ENCODE measurements around the gene SENP2. TPM values are rescaled to one million over a fixed set of nuclear protein-coding genes. Genes with fewer than 3 reads are reported as not detected.
"Not testable (repeated sequence)": the region's sequence is repeated elsewhere in the genome, so short reads cannot be mapped to it uniquely, and the experiment has no call there.

SENP2 gene
- total RNA-seq, 2 experiments from 2014 or later = 29.7 to 31.2 TPM

- Mint-ChIP-seq H3K27ac (no peak overlapping the region), H3K4me1 (no peaks in the 10 kb centered on the region), H3K36me3 (ENCODE audit: low read depth) (no peaks in the 10 kb centered on the region), H3K27me3 (peaks cover 3% of the 10 kb centered on the region), H3K9me3 (no peaks in the 10 kb centered on the region), H3K4me3 (no peak overlapping the region)
- ChIA-PET CTCF (no interaction called here), POLR2A (no interaction called here)
- DNase-seq = no peak
Measured at GRCh38 chr3:185640308-185640707, 54.2 kb downstream of the SENP2 start.

DNA sequence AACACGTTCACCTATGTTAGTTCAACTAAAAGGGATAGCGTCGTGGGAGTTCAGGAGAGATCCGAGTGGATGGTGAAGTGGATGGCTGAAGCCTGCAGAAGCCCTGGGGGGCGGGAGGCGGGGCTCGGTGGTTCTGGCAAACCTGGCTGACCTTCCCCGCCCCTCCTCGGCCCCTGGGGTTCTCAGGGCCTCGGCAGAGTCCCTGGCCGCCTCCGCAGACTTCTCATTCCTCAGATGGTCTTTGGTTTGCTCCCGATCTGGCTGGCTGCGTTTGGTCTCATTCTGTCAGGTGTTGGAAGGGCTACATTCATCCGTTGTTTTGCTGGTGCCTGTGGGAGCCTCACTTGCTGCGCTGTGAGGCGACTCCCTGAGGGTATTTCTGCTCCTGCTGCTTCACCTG is 59.1 kb downstream of the SENP2 start:
- H3K27ac Mint-ChIP-seq; H3K4me3 Mint-ChIP-seq; H3K4me1 Mint-ChIP-seq; H3K9me3 Mint-ChIP-seq; CTCF ChIA-PET; DNase-seq; H3K36me3 Mint-ChIP-seq (ENCODE audit: low read depth); POLR2A ChIA-PET: not testable (repeated sequence)
- peaks cover 10% of the 10 kb centered on the region for H3K27me3 Mint-ChIP-seq

DNA sequence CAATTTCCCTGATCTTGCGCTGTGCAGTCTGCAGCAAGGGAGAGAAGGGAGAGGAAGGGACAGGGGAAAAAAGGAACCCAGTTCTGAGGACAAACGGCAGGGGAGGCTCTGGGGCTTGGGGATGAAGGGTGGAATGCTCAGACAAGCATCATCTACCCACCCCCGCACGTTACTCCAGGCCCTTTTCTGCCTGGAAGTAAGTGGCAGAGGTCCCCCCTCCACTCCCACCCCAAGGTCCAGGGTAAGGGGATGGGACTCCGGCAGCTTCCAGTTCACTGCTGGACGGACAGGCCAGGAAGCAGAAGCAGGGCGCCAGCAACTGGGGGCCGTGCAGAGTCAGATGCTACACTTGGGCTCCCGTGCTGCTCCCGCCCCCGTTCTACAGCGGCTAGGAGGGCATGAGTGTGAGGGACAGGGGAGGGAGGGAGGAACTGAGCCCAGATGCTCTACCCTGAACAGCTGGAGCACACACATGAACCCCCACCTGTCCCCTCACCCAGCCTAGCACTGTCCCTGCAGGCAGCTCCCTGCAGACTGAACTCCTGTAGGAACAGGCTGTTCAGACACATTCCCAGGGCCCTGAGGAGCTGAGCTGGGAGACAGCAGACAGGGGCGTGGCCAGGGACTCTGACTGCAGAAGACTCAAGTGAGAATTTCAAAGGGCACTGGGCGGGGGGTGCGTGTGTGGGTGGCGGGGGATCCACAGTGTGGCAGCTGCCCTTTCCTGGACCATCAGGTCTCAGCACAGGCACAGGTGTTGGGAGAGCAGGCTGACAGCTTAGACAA is 59.7 kb downstream of the SENP2 start:
- no peaks in the 10 kb centered on the region for H3K36me3 Mint-ChIP-seq (ENCODE audit: low read depth)
- peaks cover 10% of the 10 kb centered on the region for H3K27me3 Mint-ChIP-seq
- H3K4me1 Mint-ChIP-seq = no peaks in the 10 kb centered on the region
- H3K4me3 Mint-ChIP-seq = no peak overlapping the region
- POLR2A ChIA-PET = no interaction called here
- no peak for DNase-seq
- no peaks in the 10 kb centered on the region for H3K9me3 Mint-ChIP-seq
- CTCF ChIA-PET = interaction anchor here (0.6 to 1.1 kb wide), 2 partner anchors 14 to 165 kb away, joined by 3 to 4 read pairs; no protein-coding TSS in a partner anchor
- H3K27ac Mint-ChIP-seq = no peak overlapping the region

DNA sequence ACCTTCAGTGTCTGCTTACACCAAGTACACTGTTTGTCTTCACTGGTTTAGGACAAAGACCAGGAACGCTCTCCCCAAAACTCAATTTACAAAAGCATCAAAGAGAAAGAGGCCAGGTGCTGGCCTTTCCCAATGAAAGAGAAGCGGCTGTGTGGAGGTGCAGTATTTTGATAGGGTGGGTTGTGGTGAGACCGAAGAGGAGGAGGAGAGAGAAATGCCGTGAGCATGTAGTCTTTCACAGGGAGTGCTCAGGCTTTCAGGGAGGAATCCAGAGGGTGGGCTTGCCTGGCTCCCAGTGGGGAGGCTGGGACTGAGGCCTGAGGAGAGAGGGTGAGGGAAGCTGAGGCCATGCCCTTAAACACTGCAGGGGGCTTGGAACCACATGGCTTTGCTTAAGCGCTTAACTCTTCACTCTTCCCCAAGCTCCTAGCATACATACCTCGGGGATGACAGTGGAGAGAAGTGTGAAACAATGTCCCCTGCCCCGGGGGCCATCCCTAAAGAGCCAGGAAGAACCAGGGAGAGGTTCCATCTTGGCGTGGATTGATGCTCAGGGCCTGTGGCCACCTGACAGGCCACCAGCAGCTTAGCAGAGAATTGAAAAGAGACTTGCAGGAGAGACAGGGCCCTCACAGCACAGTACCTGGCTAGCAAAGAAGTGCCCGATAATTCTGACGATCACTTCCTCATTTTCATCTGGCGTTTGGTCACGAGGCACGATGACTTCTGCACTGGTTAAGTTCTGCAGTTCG is 60.5 kb downstream of the SENP2 start:
- H3K36me3 Mint-ChIP-seq (ENCODE audit: low read depth) = no peaks in the 10 kb centered on the region
- CTCF ChIA-PET = interaction anchor here (1.1 kb wide), 1 partner anchor 13 kb away, joined by 4 read pairs; no protein-coding TSS in a partner anchor
- POLR2A ChIA-PET = no interaction called here

GRCh38 chr3:185647134-185647879 is 61.2 kb downstream of the SENP2 start:
- Mint-ChIP-seq H3K36me3 (ENCODE audit: low read depth) (no peaks in the 10 kb centered on the region), H3K9me3 (no peaks in the 10 kb centered on the region), H3K4me3 (no peak overlapping the region), H3K27ac (no peak overlapping the region), H3K27me3 (peaks cover 8% of the 10 kb centered on the region), H3K4me1 (no peaks in the 10 kb centered on the region)
- POLR2A ChIA-PET = no interaction called here
- DNase-seq = no peak
- CTCF ChIA-PET = interaction anchor here (0.7 to 1.6 kb wide), 4 partner anchors 12 to 46 kb away, joined by 3 to 9 read pairs (median 4); no protein-coding TSS in a partner anchor

More for the DNA sequence above, 60.5 kb downstream of the SENP2 start:
- Mint-ChIP-seq H3K27me3 (peaks cover 10% of the 10 kb centered on the region), H3K27ac (no peak overlapping the region), H3K9me3 (no peaks in the 10 kb centered on the region), H3K4me3 (no peak overlapping the region), H3K4me1 (no peaks in the 10 kb centered on the region)
- DNase-seq = no peak

DNA sequence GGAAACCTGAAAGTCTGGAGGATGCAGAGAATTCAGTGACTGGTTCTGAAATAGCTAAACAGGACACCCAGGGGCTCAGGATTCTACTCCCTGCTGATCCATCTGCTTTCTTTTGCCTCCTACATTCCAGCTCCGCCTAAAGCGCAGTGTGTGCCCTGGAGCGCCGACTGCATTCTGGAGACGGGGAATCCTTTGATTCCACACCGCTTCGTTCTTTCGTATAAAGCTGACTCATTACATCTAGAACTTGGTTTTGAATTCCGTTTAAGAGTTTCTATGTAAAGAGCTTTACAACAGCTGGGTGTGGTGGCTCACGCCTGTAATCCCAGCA is 61.8 kb downstream of the SENP2 start:
- no peak overlapping the region for H3K27ac Mint-ChIP-seq
- no peaks in the 10 kb centered on the region for H3K9me3 Mint-ChIP-seq
- DNase-seq = no peak
- no peaks in the 10 kb centered on the region for H3K36me3 Mint-ChIP-seq (ENCODE audit: low read depth)
- H3K27me3 Mint-ChIP-seq = peaks cover 8% of the 10 kb centered on the region
- H3K4me1 Mint-ChIP-seq = no peaks in the 10 kb centered on the region
- ChIA-PET POLR2A (no interaction called here), CTCF (interaction anchor here (0.7 to 1.6 kb wide), 3 partner anchors 13 to 46 kb away, joined by 3 to 9 read pairs (median 3); no protein-coding TSS in a partner anchor)
- no peak overlapping the region for H3K4me3 Mint-ChIP-seq

DNA sequence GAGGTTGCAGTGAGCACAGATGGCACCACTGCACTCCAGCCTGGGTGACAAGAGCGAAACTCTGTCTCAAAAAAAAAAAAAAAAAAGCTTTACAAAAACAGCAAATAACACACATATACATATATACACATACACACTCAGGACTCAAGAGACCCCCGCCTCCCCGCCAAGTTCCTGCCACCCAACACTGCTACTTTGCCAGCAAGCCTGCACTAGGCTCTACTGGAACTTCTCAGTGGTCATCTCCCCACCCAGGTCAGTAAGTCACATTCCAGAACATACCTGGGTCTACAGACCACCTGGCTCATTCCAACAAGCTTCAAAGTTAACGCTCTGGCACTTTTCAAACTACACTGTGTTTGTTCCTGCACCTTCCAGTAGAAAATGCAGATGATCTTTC is 62.3 kb downstream of the SENP2 start:
- POLR2A ChIA-PET = no interaction called here
- Mint-ChIP-seq H3K4me3 (no peak overlapping the region), H3K4me1 (no peaks in the 10 kb centered on the region), H3K9me3 (no peaks in the 10 kb centered on the region), H3K27me3 (peaks cover 8% of the 10 kb centered on the region), H3K36me3 (ENCODE audit: low read depth) (no peaks in the 10 kb centered on the region), H3K27ac (no peak overlapping the region)
- CTCF ChIA-PET = interaction anchor here (0.7 to 1.6 kb wide), 3 partner anchors 12 to 47 kb away, joined by 3 to 9 read pairs (median 3); no protein-coding TSS in a partner anchor
- DNase-seq = no peak

GRCh38 chr3:185649414-185649813 is 63.3 kb downstream of the SENP2 start:
- no peak for DNase-seq
- no peak overlapping the region for H3K4me3 Mint-ChIP-seq
- ChIA-PET CTCF (interaction anchor here (0.6 to 2.8 kb wide), 2 partner anchors 11 to 428 kb away, joined by 3 to 9 read pairs; no protein-coding TSS in a partner anchor), POLR2A (no interaction called here)
- no peaks in the 10 kb centered on the region for H3K9me3 Mint-ChIP-seq
- H3K27me3 Mint-ChIP-seq = peaks cover 8% of the 10 kb centered on the region
- H3K4me1 Mint-ChIP-seq = no peaks in the 10 kb centered on the region
- no peak overlapping the region for H3K27ac Mint-ChIP-seq
- no peaks in the 10 kb centered on the region for H3K36me3 Mint-ChIP-seq (ENCODE audit: low read depth)

DNA sequence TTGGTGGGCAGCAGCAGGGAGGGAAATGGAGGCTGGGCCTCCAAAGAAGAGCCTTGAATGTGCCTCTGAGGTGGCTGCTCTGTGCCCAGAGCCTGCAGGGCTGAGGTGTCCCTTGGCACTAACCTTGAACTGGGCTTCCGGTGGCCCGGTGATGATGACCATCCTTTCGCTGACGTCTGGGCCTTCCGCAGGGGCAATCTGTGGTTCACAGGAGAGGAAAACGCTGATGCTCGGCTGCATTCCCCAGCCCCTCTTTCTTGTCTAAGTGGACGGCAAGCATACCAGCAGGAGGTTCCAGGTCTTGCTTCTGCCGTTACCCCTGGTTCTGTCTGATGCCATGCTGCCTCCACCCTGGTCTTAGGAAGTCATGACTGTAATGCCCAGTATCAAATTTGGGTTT is 65.9 kb downstream of the SENP2 start:
- H3K4me3 Mint-ChIP-seq = no peak overlapping the region
- H3K4me1 Mint-ChIP-seq = no peaks in the 10 kb centered on the region
- no peaks in the 10 kb centered on the region for H3K27me3 Mint-ChIP-seq
- CTCF ChIA-PET = interaction anchor here (1.0 to 2.8 kb wide), 2 partner anchors 8 to 16 kb away, joined by 3 to 9 read pairs; no protein-coding TSS in a partner anchor
- no peaks in the 10 kb centered on the region for H3K9me3 Mint-ChIP-seq
- no peak for DNase-seq
- no peak overlapping the region for H3K27ac Mint-ChIP-seq
- POLR2A ChIA-PET = no interaction called here
- H3K36me3 Mint-ChIP-seq (ENCODE audit: low read depth) = no peaks in the 10 kb centered on the region

- CTCF ChIA-PET = interaction anchor here (1.1 kb wide), 1 partner anchor 28 kb away, joined by 3 read pairs; no protein-coding TSS in a partner anchor
- DNase-seq = no peak
- no peaks in the 10 kb centered on the region for H3K27me3 Mint-ChIP-seq
- H3K4me1 Mint-ChIP-seq = no peaks in the 10 kb centered on the region
- POLR2A ChIA-PET = no interaction called here
- H3K36me3 Mint-ChIP-seq (ENCODE audit: low read depth) = no peaks in the 10 kb centered on the region
- no peak overlapping the region for H3K27ac Mint-ChIP-seq
- no peaks in the 10 kb centered on the region for H3K9me3 Mint-ChIP-seq
- no peak overlapping the region for H3K4me3 Mint-ChIP-seq
Measured at GRCh38 chr3:185653949-185654757, 68.1 kb downstream of the SENP2 start.

GRCh38 chr3:185654758-185655145 is 68.7 kb downstream of the SENP2 start:
- ChIA-PET CTCF (interaction anchor here (1.1 kb wide), 1 partner anchor 28 kb away, joined by 3 read pairs; no protein-coding TSS in a partner anchor), POLR2A (no interaction called here)
- Mint-ChIP-seq H3K27me3 (no peaks in the 10 kb centered on the region), H3K4me3 (no peak overlapping the region), H3K4me1 (no peaks in the 10 kb centered on the region), H3K27ac (no peak overlapping the region), H3K36me3 (ENCODE audit: low read depth) (no peaks in the 10 kb centered on the region), H3K9me3 (no peaks in the 10 kb centered on the region)
- DNase-seq = no peak

Measured in activated CD4-positive, alpha-beta T cell treated with anti-CD3 and anti-CD28 coated beads, Interleukin-2, amount 10 ng/mL, durations not matched to agents 7 days and 5 days (primary cell).